GM19372 (cell line): Measurements from ENCODE around the gene FIZ1.

Experiments
- ATAC-seq: cut with Tn5 transposase; IDR thresholded peaks from one replicate; pipeline ENCODE4 v1.9.1; 2021; ENCODE audit warnings: mild to moderate bottlenecking, low read depth, moderate library complexity; ENCODE audit not compliant: unreplicated experiment

Gene FIZ1

GRCh38 chr19:55545443-55545842 is 53.9 kb downstream of the FIZ1 start, which contains the start of gene SBK3:
TSS of gene SBK3 (minus strand) at chr19:55545543. CDS start at chr19:55545543, 0 bp downstream.
- ATAC-seq = no peak

GRCh38 chr19:55544776-55545439 is 54.4 kb downstream of the FIZ1 start:
- ATAC-seq = no peak

GRCh38 chr19:55544014-55544413 is 55.3 kb downstream of the FIZ1 start:
- ATAC-seq = no peak

GRCh38 chr19:55543567-55543966 is 55.8 kb downstream of the FIZ1 start:
- ATAC-seq = no peak

GRCh38 chr19:55542292-55542855 is 56.9 kb downstream of the FIZ1 start:
- no peak for ATAC-seq
